Nephron progenitor cell (in vitro differentiated cells): ENCODE data around the gene ACSL3.

Experiments used
- DNase-seq: peaks from one replicate; pipeline ENCODE4 v3.0.0; 2021
- H3K27ac Mint-ChIP-seq: 2 replicates; pipeline ENCODE4 v1.8.0; 2021; ENCODE audit warnings: mild to moderate bottlenecking, moderate library complexity, mixed read lengths
- H3K27me3 Mint-ChIP-seq: 2 replicates; pipeline ENCODE4 v1.8.0; 2021; ENCODE audit warnings: mild to moderate bottlenecking, low read depth, mixed read lengths; ENCODE audit not compliant: poor library complexity
- H3K36me3 Mint-ChIP-seq: 2 replicates; pipeline ENCODE4 v1.8.0; 2021; ENCODE audit warnings: low read depth, mixed read lengths
- H3K4me1 Mint-ChIP-seq: 2 replicates; pipeline ENCODE4 v1.8.0; 2021; ENCODE audit warnings: mixed read lengths
- H3K4me3 Mint-ChIP-seq: 2 replicates; pipeline ENCODE4 v1.8.0; 2021; ENCODE audit warnings: mild to moderate bottlenecking, moderate library complexity, mixed read lengths
- H3K9me3 Mint-ChIP-seq: 2 replicates; pipeline ENCODE4 v1.8.0; 2021; ENCODE audit warnings: mild to moderate bottlenecking, moderate library complexity, mixed read lengths
- CTCF ChIP-seq: fragments of 200-600 bp; sonication (generic); IDR thresholded peaks from 2 replicates; pipeline ENCODE4 v1.5.0; 2021; ENCODE audit warnings: antibody characterized with exemption

ACSL3 gene

GRCh38 chr2:222931659-222932058 is 70.8 kb downstream of the ACSL3 start:
- Mint-ChIP-seq H3K27ac (peak overlapping the region; percentile 14), H3K27me3 (no peaks in the 10 kb centered on the region), H3K36me3 (peaks cover 77% of the 10 kb centered on the region), H3K9me3 (peaks cover 7% of the 10 kb centered on the region), H3K4me3 (no peak overlapping the region), H3K4me1 (no peaks in the 10 kb centered on the region)
- no peak for DNase-seq
- TF ChIP-seq CTCF, result no peak

GRCh38 chr2:222933458-222933857 is 72.6 kb downstream of the ACSL3 start:
- peak overlapping the region; percentile 64 for H3K27ac Mint-ChIP-seq
- no peaks in the 10 kb centered on the region for H3K27me3 Mint-ChIP-seq
- peaks cover 21% of the 10 kb centered on the region for H3K9me3 Mint-ChIP-seq
- no peaks in the 10 kb centered on the region for H3K4me1 Mint-ChIP-seq
- H3K36me3 Mint-ChIP-seq, result peaks cover 82% of the 10 kb centered on the region
- DNase-seq, result no peak
- no peak overlapping the region for H3K4me3 Mint-ChIP-seq
- no peak for TF ChIP-seq CTCF

- Mint-ChIP-seq H3K27ac (no peak overlapping the region), H3K4me3 (no peak overlapping the region), H3K9me3 (peaks cover 29% of the 10 kb centered on the region), H3K36me3 (peaks cover 77% of the 10 kb centered on the region), H3K27me3 (no peaks in the 10 kb centered on the region), H3K4me1 (no peaks in the 10 kb centered on the region)
- no peak for DNase-seq
- no peak for TF ChIP-seq CTCF
Observed at GRCh38 chr2:222935688-222936298, 75.0 kb downstream of the ACSL3 start.

GRCh38 chr2:222936705-222937104 is 75.9 kb downstream of the ACSL3 start:
- no peak for DNase-seq
- no peak for TF ChIP-seq CTCF
- no peaks in the 10 kb centered on the region for H3K4me1 Mint-ChIP-seq
- no peak overlapping the region for H3K27ac Mint-ChIP-seq
- no peaks in the 10 kb centered on the region for H3K27me3 Mint-ChIP-seq
- peaks cover 74% of the 10 kb centered on the region for H3K36me3 Mint-ChIP-seq
- no peak overlapping the region for H3K4me3 Mint-ChIP-seq
- H3K9me3 Mint-ChIP-seq, result peaks cover 29% of the 10 kb centered on the region

- no peak for DNase-seq
- peaks cover 67% of the 10 kb centered on the region for H3K36me3 Mint-ChIP-seq
- H3K4me1 Mint-ChIP-seq, result no peaks in the 10 kb centered on the region
- no peak overlapping the region for H3K27ac Mint-ChIP-seq
- H3K4me3 Mint-ChIP-seq, result no peak overlapping the region
- TF ChIP-seq CTCF, result no peak
- H3K9me3 Mint-ChIP-seq, result peaks cover 29% of the 10 kb centered on the region
- no peaks in the 10 kb centered on the region for H3K27me3 Mint-ChIP-seq
Observed at GRCh38 chr2:222938327-222938726, 77.5 kb downstream of the ACSL3 start.

- no peak overlapping the region for H3K4me3 Mint-ChIP-seq
- H3K27ac Mint-ChIP-seq, result no peak overlapping the region
- TF ChIP-seq CTCF, result peak; percentile 72
- no peaks in the 10 kb centered on the region for H3K4me1 Mint-ChIP-seq
- H3K9me3 Mint-ChIP-seq, result peaks cover 29% of the 10 kb centered on the region
- peaks cover 62% of the 10 kb centered on the region for H3K36me3 Mint-ChIP-seq
- H3K27me3 Mint-ChIP-seq, result no peaks in the 10 kb centered on the region
- peak; percentile 74 for DNase-seq
Observed at GRCh38 chr2:222939208-222939856, 78.5 kb downstream of the ACSL3 start.
